H1 (cell line): ENCODE measurements around the gene CNBD2. TPM values are rescaled to one million over a fixed set of nuclear protein-coding genes. Genes with fewer than 3 reads are reported as not detected.

Source experiments
- ATF2 ChIP-seq: IDR thresholded peaks from 2 replicates; pipeline ENCODE4 v1.6.1; 2012; ENCODE audit warnings: low read length, inconsistent platforms
- POLR2AphosphoS5 ChIP-seq: IDR thresholded peaks from 2 replicates; pipeline ENCODE4 v1.6.1; 2011; ENCODE audit warnings: low read depth, low read length
- polyA plus RNA-seq, 7 experiments: library from polyadenylated mRNA; depleted of rRNA in 3 of 7; stranded (reverse) in 5 of 7; unstranded in 2 of 7; fragments of >200 nt in 5 of 7; fragments of 200-250 nt in 2 of 7; gene quantifications; 1 replicate in 5 of 7; 2 replicates in 1 of 7; 4 replicates in 1 of 7; pipeline versions ENCODE4 v1.2.1 to v1.2.3, GENCODE V29; 2011 to 2013; ENCODE audit warnings: missing spikeins in 2 of 7, mixed read lengths in 2 of 7
- total RNA-seq: library from RNA; stranded (reverse); fragmentation: NEBNext Ultra II Directional; extraction: Animal tissue kit (Norgen Biotek cat#: 25700); gene quantifications from 2 replicates; pipeline ENCODE4 v1.2.1, GENCODE V29; 2021

CNBD2 gene
- total and polyA plus RNA-seq, 2 of the 8 experiments (the other 6 are each of a cell fraction or from before 2014, with no cell fraction given) = 2.6 to 4.5 TPM

GRCh38 chr20:36071848-36072247 is 103.5 kb downstream of the CNBD2 start (continued):
- TF ChIP-seq ATF2 = no peak
- TF ChIP-seq POLR2AphosphoS5 = no peak
